ENCODE data around the gene CEP68.

Gene CEP68

DNA sequence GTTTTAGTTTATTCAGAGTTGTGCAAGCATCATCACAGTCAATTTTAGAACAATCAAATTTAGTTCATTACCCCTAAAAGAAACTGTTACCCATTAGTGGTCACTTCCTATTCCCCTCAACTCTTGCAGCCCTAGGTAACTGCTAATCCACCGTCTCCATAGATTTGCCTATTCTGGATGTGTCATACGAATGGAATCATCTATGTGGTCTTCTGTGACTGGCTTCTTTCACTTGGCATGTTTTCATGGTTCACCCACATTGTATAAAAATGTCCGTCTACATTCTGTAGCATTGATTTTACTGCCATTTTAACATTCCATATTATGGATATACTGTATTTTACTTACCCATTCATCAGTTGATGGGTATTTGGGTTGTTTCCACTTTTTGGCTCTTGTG is 5.3 kb upstream of the CEP68 start:
- no peak for FAIRE-seq
- no peak for TF ChIP-seq TAF1 (IDR thresholded peaks at IDR 0.05; ENCODE audit: borderline replicate concordance, low read depth, low read length)
- TF ChIP-seq POLR2AphosphoS5 (IDR thresholded peaks at IDR 0.05; ENCODE audit: low read depth, low read length): no peak
- TF ChIP-seq POLR2A (IDR thresholded peaks at IDR 0.05; ENCODE audit: low read depth, low read length): no peak
- DNase-seq (ENCODE audit: insufficient read length): no peak

- peak; percentile 53 for DNase-seq (ENCODE audit: insufficient read length)
- FAIRE-seq: peak; percentile 93
- TF ChIP-seq TAF1 (IDR thresholded peaks at IDR 0.05; ENCODE audit: borderline replicate concordance, low read depth, low read length): no peak
- 0 out of 2 replicates have a peak, but pooled peaks have one; percentile 30 for TF ChIP-seq POLR2A (IDR thresholded peaks at IDR 0.05; ENCODE audit: low read depth, low read length)
These were observed 3.0 kb upstream of the CEP68 start for GRCh38 chr2:65053199-65053598.

DNA sequence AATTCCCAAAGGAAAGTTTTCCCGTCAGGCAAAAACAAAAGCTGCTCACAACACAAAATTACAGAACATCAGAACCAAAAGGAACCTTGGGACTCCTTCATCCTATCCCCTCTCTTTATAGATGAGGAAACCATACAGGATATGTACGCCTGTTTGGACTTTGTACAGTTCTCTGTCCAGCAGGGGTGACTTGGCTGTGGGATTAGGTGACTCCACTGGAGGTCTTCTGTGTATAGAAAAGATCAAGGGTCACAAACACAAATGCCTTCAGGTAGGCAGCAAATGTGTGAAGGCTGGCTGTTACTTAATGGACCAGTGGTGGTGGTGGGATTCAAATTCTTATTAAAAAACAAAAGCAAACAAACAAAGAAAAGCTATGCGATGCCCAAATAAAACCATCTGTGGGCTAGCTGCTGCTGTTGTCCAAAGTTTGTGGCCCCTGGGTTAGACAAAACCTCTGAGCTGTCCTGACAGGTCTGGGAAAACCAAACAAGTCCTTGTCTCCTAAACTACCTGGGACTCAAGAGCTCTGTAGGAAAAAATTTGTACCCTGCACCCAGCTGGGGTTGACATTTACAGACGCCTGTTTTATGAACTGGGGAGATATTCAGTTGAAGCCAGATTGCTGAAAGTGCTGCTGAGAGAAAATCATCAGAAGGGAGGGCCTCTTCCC is 1.3 kb upstream of the CEP68 start:
- FAIRE-seq (no peak), DNase-seq (ENCODE audit: insufficient read length) (no peak)
- no peak for TF ChIP-seq TAF1 (IDR thresholded peaks at IDR 0.05; ENCODE audit: borderline replicate concordance, low read depth, low read length)
- no peak for TF ChIP-seq POLR2AphosphoS5 (IDR thresholded peaks at IDR 0.05; ENCODE audit: low read depth, low read length)
- no peak for TF ChIP-seq POLR2A (IDR thresholded peaks at IDR 0.05; ENCODE audit: low read depth, low read length)

- no peak for DNase-seq (ENCODE audit: insufficient read length)
- no peak for FAIRE-seq
- no peak for TF ChIP-seq POLR2A (IDR thresholded peaks at IDR 0.05; ENCODE audit: low read depth, low read length)
- no peak for TF ChIP-seq POLR2AphosphoS5 (IDR thresholded peaks at IDR 0.05; ENCODE audit: low read depth, low read length)
- TF ChIP-seq TAF1 (IDR thresholded peaks at IDR 0.05; ENCODE audit: borderline replicate concordance, low read depth, low read length): no peak
These were observed 598 bp upstream of the CEP68 start for GRCh38 chr2:65055422-65056214.

DNA sequence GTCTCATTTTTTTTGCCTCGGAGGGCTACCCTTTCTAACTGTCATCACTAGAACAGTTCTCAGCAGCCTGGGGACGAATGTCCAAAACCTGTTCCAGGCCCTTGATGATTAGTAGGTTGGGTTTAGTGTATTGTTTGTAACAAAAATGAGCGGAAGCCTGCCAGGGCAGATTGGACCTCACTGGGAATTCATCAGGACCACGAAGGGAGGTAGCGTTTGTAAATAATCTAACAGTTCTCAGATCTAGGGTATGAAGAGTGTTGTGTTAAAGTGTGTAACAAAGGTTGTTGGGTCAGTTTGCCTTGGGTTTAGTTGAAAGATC is 799 bp downstream of the CEP68 start:
- TF ChIP-seq POLR2A (IDR thresholded peaks at IDR 0.05; ENCODE audit: low read depth, low read length): no peak
- no peak for TF ChIP-seq TAF1 (IDR thresholded peaks at IDR 0.05; ENCODE audit: borderline replicate concordance, low read depth, low read length)
- TF ChIP-seq POLR2AphosphoS5 (IDR thresholded peaks at IDR 0.05; ENCODE audit: low read depth, low read length): no peak
- no peak for FAIRE-seq
- no peak for DNase-seq (ENCODE audit: insufficient read length)

DNA sequence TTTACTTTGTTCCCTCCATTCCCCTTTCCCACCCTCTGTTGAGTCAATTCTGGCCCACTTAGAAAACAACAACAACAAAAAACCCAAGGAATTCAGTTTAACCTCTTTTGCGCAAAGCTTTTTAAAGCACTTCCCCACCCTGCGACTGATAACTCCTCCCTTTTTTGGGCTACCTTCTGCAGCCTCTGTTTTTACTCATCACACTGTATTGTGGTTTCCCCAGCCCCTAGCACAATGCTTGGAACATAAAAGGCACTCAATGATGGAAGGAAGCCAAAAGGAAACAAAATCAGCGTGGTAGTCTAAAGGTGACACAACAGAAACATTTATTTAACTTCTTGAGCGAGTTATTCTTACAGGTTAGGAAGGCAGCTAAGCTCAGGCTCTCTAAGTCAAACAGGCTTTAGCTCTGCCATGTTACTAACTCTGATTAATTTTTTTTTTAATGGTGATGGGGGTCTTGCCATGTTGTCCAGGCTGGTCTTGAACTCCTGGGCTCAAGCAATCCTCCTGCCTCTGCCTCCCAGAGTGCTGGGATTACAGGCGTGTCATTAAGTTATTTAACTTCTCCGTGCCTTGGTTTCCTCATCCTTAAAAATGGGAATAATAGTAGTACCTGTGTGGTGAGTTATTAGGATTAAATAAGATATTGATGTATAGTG is 1.3 kb downstream of the CEP68 start:
- DNase-seq (ENCODE audit: insufficient read length): no peak
- peak; percentile 80 for FAIRE-seq
- TF ChIP-seq TAF1 (IDR thresholded peaks at IDR 0.05; ENCODE audit: borderline replicate concordance, low read depth, low read length) (no peak), POLR2AphosphoS5 (IDR thresholded peaks at IDR 0.05; ENCODE audit: low read depth, low read length) (no peak), POLR2A (IDR thresholded peaks at IDR 0.05; ENCODE audit: low read depth, low read length) (no peak)

- TF ChIP-seq TAF1 (IDR thresholded peaks at IDR 0.05; ENCODE audit: borderline replicate concordance, low read depth, low read length): no peak
- TF ChIP-seq POLR2A (IDR thresholded peaks at IDR 0.05; ENCODE audit: low read depth, low read length): no peak
- TF ChIP-seq POLR2AphosphoS5 (IDR thresholded peaks at IDR 0.05; ENCODE audit: low read depth, low read length): no peak
- DNase-seq (ENCODE audit: insufficient read length) (no peak), FAIRE-seq (no peak)
These were observed 2.9 kb downstream of the CEP68 start for GRCh38 chr2:65059071-65059470.

DNA sequence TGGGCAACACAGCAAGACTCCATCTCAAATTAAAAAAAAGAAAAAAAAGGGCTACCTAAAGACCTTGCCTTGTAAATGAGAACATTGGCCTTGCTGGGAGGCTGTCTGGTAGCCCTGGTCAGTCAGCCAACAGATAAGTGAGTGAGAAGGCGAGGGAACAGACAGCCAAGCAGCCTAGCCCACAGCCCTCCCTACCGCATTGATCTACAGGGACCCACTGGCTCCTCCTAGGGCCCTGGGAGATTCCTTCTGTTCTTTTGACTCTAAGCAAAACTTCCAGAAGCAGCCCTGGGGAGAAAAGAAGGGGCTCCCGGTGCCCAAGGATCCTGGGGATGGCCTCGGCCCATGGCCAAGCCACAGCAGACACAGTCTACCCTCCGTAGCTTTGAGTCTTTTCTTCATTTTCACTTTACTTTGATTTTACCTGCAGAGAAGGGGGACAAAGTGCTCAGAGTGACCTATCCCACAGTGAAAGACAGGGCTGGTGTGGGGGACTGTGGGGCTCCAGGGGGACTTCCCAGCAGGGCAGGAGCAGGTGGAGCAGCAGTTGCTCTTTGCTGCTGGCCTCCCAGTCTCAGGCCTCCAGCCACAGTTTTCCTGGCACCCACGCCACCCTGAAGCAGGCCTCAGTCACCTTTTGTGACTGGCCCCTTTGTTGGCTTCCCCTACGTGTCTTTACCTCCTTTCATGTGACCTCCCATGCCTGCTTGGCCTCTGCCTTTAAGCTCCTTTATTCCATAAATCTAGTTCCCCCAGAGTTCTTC is 5.1 kb downstream of the CEP68 start:
- TF ChIP-seq POLR2AphosphoS5 (IDR thresholded peaks at IDR 0.05; ENCODE audit: low read depth, low read length) (no peak), POLR2A (IDR thresholded peaks at IDR 0.05; ENCODE audit: low read depth, low read length) (no peak), TAF1 (IDR thresholded peaks at IDR 0.05; ENCODE audit: borderline replicate concordance, low read depth, low read length) (no peak)
- FAIRE-seq (no peak), DNase-seq (ENCODE audit: insufficient read length) (no peak)

- TF ChIP-seq POLR2AphosphoS5 (IDR thresholded peaks at IDR 0.05; ENCODE audit: low read depth, low read length): no peak
- TF ChIP-seq POLR2A (IDR thresholded peaks at IDR 0.05; ENCODE audit: low read depth, low read length): no peak
- TF ChIP-seq TAF1 (IDR thresholded peaks at IDR 0.05; ENCODE audit: borderline replicate concordance, low read depth, low read length): no peak
- FAIRE-seq (no peak), DNase-seq (ENCODE audit: insufficient read length) (no peak)
These were observed 5.7 kb downstream of the CEP68 start for GRCh38 chr2:65061910-65062339.

- DNase-seq (ENCODE audit: insufficient read length): no peak
- FAIRE-seq: no peak
- TF ChIP-seq POLR2AphosphoS5 (IDR thresholded peaks at IDR 0.05; ENCODE audit: low read depth, low read length): no peak
These were observed 6.9 kb downstream of the CEP68 start for GRCh38 chr2:65062843-65063825.
